ENCODE data around the gene SENP3. TPM values are rescaled to one million over a fixed set of nuclear protein-coding genes. Genes with fewer than 3 reads are reported as not detected.

Gene SENP3
- total and polyA plus RNA-seq, 2 of the 13 experiments (the other 11 are each of a cell fraction or from before 2014, with no cell fraction given) = 55.8 to 75.4 TPM

GRCh38 chr17:7575481-7575883 is 13.8 kb downstream of the SENP3 start:
- BruUV-seq (replicated peaks) = no TSS peak

GRCh38 chr17:7575959-7576358 is 14.2 kb downstream of the SENP3 start:
- intact Hi-C loops (cut with micrococcal nuclease; ENCODE audit: unreplicated experiment) = no loop called here
- Histone ChIP-seq H2AFZ (ENCODE audit: low read length) (no peak overlapping the region), H3K79me2 (ENCODE audit: insufficient read depth, low read length) (peaks cover 54% of the 10 kb centered on the region), H3K4me2 (ENCODE audit: low read depth, low read length) (no peak overlapping the region), H3K9me3 (ENCODE audit: low read length) (no peaks in the 10 kb centered on the region), H3K27me3 (ENCODE audit: control insufficient read depth in 1 of 2, insufficient read depth in 2 of 2, low read length in 2 of 2) (no peaks in the 10 kb centered on the region; a peak in 1 of 5 replicates), H3K4me1 (ENCODE audit: insufficient read depth, low read length) (peaks cover 82% of the 10 kb centered on the region), H3K4me3 (replicated peaks in 1 of 3; ENCODE audit: insufficient read depth in 1 of 3, low read depth in 2 of 3, low read length in 3 of 3) (no peak overlapping the region), H3K27ac (ENCODE audit: extremely low read length, insufficient read depth, low read length) (peak overlapping the region; percentile 24), H4K20me1 (ENCODE audit: insufficient read depth, low read length) (peaks cover 59% of the 10 kb centered on the region), H3K36me3 (replicated peaks in 1 of 2; ENCODE audit: control insufficient read depth in 1 of 2, insufficient read depth in 2 of 2, low read length in 2 of 2) (peaks cover 12 to 56% of the 10 kb centered on the region in 2 experiments), H3K9ac (ENCODE audit: insufficient read depth, low read depth, low read length) (no peak overlapping the region)
- ATAC-seq (no peak), FAIRE-seq (no peak), DNase-seq (ENCODE audit: low spot score) (no peak)
- TF ChIP-seq CCAR2 (optimal IDR thresholded peaks at IDR 0.05; ENCODE audit: low read depth, low read length) (no peak), RBFOX2 (IDR thresholded peaks at IDR 0.05; ENCODE audit: low read depth, low read length) (0 out of 2 replicates have a peak, but pooled peaks have one; percentile 65), POLR2AphosphoS5 (IDR thresholded peaks at IDR 0.05; ENCODE audit: low read depth, low read length) (peak; percentile 5; the same call in 1 of the 2 replicates)
- POLR2A ChIA-PET = interaction anchor here (0.7 to 3.3 kb wide), 3 partner anchors 9 to 263 kb away, joined by 3 to 51 read pairs (median 10); partner anchors contain the start of genes MPDU1, TP53 and WRAP53
- 91% methylated on average over 7 of the region's 7 CpGs for WGBS (ENCODE audit: low lambda C conversion rate)
- CTCF ChIA-PET (ENCODE audit: low intra/inter-chr PET ratio, low total read pairs) = no interaction called here
- in situ Hi-C loops (cut with HindIII; ENCODE audit: extremely low pct_ligation_motif_present, low pct_unique_long_range_greater_than_20kb) = loop anchor here (10.0 kb wide), 1 partner anchor 269 kb away; no protein-coding TSS in a partner anchor
- no TSS peak for BruUV-seq (replicated peaks)

More at GRCh38 chr17:7575481-7575883, 13.8 kb downstream of the SENP3 start:
- H2AFZ ChIP-seq (ENCODE audit: low read length) = no peak overlapping the region
- peaks cover 59% of the 10 kb centered on the region for H4K20me1 ChIP-seq (ENCODE audit: insufficient read depth, low read length)
- no peak for TF ChIP-seq ZNF674 (CRISPR knock-in tag; IDR thresholded peaks at IDR 0.05; ENCODE audit: low read depth)
- TF ChIP-seq ASH2L (IDR thresholded peaks at IDR 0.05; ENCODE audit: insufficient read length, low read depth, low read length) = peak; percentile 4
- TF ChIP-seq POLR2AphosphoS5 (IDR thresholded peaks at IDR 0.05; ENCODE audit: low read depth, low read length) = peak; percentile 2
- peak; percentile 24; the same call in 1 of the 2 replicates for TF ChIP-seq POLR2G (IDR thresholded peaks at IDR 0.05; ENCODE audit: low read depth, low read length)
- TF ChIP-seq MXD1 (CRISPR knock-in tag; IDR thresholded peaks at IDR 0.05) = 0 out of 2 replicates have a peak, but pooled peaks have one; percentile 43
- H3K4me3 ChIP-seq (replicated peaks in 1 of 3; ENCODE audit: insufficient read depth in 1 of 3, low read depth in 2 of 3, low read length in 3 of 3) = peak overlapping the region in 1 of 3 experiments; percentile 3; a peak in 1 of 6 replicates
- POLR2A ChIA-PET = interaction anchor here (0.7 to 3.3 kb wide), 4 partner anchors 9 to 263 kb away, joined by 3 to 51 read pairs (median 10); partner anchors contain the start of genes MPDU1, SHBG, TP53 and WRAP53
- peaks cover 78% of the 10 kb centered on the region for H3K4me1 ChIP-seq (ENCODE audit: insufficient read depth, low read length)
- in situ Hi-C loops (cut with HindIII; ENCODE audit: extremely low pct_ligation_motif_present, low pct_unique_long_range_greater_than_20kb) (loop anchor here (10.0 kb wide), 1 partner anchor 269 kb away; no protein-coding TSS in a partner anchor), intact Hi-C loops (cut with micrococcal nuclease; ENCODE audit: unreplicated experiment) (no loop called here)
- H3K27me3 ChIP-seq (ENCODE audit: control insufficient read depth in 1 of 2, insufficient read depth in 2 of 2, low read length in 2 of 2) = no peaks in the 10 kb centered on the region; a peak in 1 of 5 replicates
- H3K79me2 ChIP-seq (ENCODE audit: insufficient read depth, low read length) = peaks cover 50% of the 10 kb centered on the region
- no peak for ATAC-seq
- H3K9ac ChIP-seq (ENCODE audit: insufficient read depth, low read depth, low read length) = peak overlapping the region; percentile 99; the same call in 1 of the 2 replicates
- FAIRE-seq = no peak
- no peaks in the 10 kb centered on the region for H3K9me3 ChIP-seq (ENCODE audit: low read length)
- WGBS (ENCODE audit: low lambda C conversion rate) = 100% methylated on average over 1 of the region's 1 CpG
- H3K27ac ChIP-seq (ENCODE audit: extremely low read length, insufficient read depth, low read length) = peak overlapping the region; percentile 7
- peaks cover 12 to 61% of the 10 kb centered on the region in 2 experiments for H3K36me3 ChIP-seq (replicated peaks in 1 of 2; ENCODE audit: control insufficient read depth in 1 of 2, insufficient read depth in 2 of 2, low read length in 2 of 2)
- peak overlapping the region; percentile 84 for H3K4me2 ChIP-seq (ENCODE audit: low read depth, low read length)
- DNase-seq (ENCODE audit: low spot score) = no peak
- CTCF ChIA-PET (ENCODE audit: low intra/inter-chr PET ratio, low total read pairs) = no interaction called here
